GM21423 (cell line): ENCODE measurements around the gene SPATA24.
"Not testable (repeated sequence)": the region's sequence is repeated elsewhere in the genome, so short reads cannot be mapped to it uniquely, and the experiment has no call there.

Experiments
- ATAC-seq: cut with Tn5 transposase; IDR thresholded peaks from one replicate; pipeline ENCODE4 v1.9.1; 2021; ENCODE audit warnings: mild to moderate bottlenecking, moderate library complexity; ENCODE audit not compliant: unreplicated experiment

Gene SPATA24

GRCh38 chr5:139403787-139404483 lies at the start of gene SPATA24:
TSS of gene SPATA24 (minus strand) at chr5:139404089. CDS start at chr5:139404060, 29 bp downstream.
- peak; percentile 79 for ATAC-seq

GRCh38 chr5:139451878-139452660 lies 48.2 kb upstream of the SPATA24 start:
- ATAC-seq: no peak

GRCh38 chr5:139451176-139451575 lies 47.3 kb upstream of the SPATA24 start:
- ATAC-seq: no peak

- peak; percentile 44 for ATAC-seq
Observed at GRCh38 chr5:139446956-139447779, 43.3 kb upstream of the SPATA24 start.

- no peak for ATAC-seq
Observed at GRCh38 chr5:139445325-139446170, 41.7 kb upstream of the SPATA24 start.

GRCh38 chr5:139443831-139444453 lies 40.1 kb upstream of the SPATA24 start:
- no peak for ATAC-seq

GRCh38 chr5:139440416-139440815 lies 36.5 kb upstream of the SPATA24 start:
- not testable (repeated sequence) for ATAC-seq

- ATAC-seq: peak; percentile 90
Observed at GRCh38 chr5:139439013-139439903, 35.4 kb upstream of the SPATA24 start, which contains the start of gene DNAJC18. TSS of gene DNAJC18 (minus strand) at chr5:139439525. CDS start at chr5:139439445, 80 bp downstream.

GRCh38 chr5:139438707-139439012 lies 34.8 kb upstream of the SPATA24 start:
- no peak for ATAC-seq

- no peak for ATAC-seq
Observed at GRCh38 chr5:139435676-139436075, 31.8 kb upstream of the SPATA24 start.

- no peak for ATAC-seq
Observed at GRCh38 chr5:139431706-139432105, 27.8 kb upstream of the SPATA24 start.

GRCh38 chr5:139430015-139430414 lies 26.1 kb upstream of the SPATA24 start:
- no peak for ATAC-seq

- no peak for ATAC-seq
Observed at GRCh38 chr5:139426203-139426885, 22.5 kb upstream of the SPATA24 start.

GRCh38 chr5:139425497-139425896 lies 21.6 kb upstream of the SPATA24 start:
- ATAC-seq: no peak

GRCh38 chr5:139422307-139422893 lies 18.5 kb upstream of the SPATA24 start:
- peak; percentile 60 for ATAC-seq

- ATAC-seq: no peak
Observed at GRCh38 chr5:139419226-139420192, 15.6 kb upstream of the SPATA24 start.

- no peak for ATAC-seq
Observed at GRCh38 chr5:139418793-139419192, 14.9 kb upstream of the SPATA24 start.
